ENCODE measurements around the gene PEX16. TPM values are rescaled to one million over a fixed set of nuclear protein-coding genes. Genes with fewer than 3 reads are reported as not detected.

PEX16 gene
- total and polyA plus RNA-seq, 2 of the 13 experiments (the other 11 are each of a cell fraction or from before 2014, with no cell fraction given): 12.5 to 21.8 TPM

GRCh38 chr11:45921561-45922424, 4.1 kb upstream of the PEX16 start (continued):
- no peak for TF ChIP-seq RNF219 (CRISPR knock-in tag; IDR thresholded peaks at IDR 0.05)
- TF ChIP-seq EHMT2 (IDR thresholded peaks at IDR 0.05; ENCODE audit: borderline replicate concordance, low read depth, low read length): no peak
- TF ChIP-seq ZC3H4 (CRISPR knock-in tag; IDR thresholded peaks at IDR 0.05; ENCODE audit: borderline replicate concordance): 0 out of 2 replicates have a peak, but pooled peaks have one; percentile 12
- TF ChIP-seq SNAPC5 (CRISPR knock-in tag; IDR thresholded peaks at IDR 0.05; ENCODE audit: borderline replicate concordance): no peak
- peak; percentile 58 for TF ChIP-seq PAXIP1 (CRISPR knock-in tag; conservative IDR thresholded peaks at IDR 0.05)
- no peak for TF ChIP-seq AHDC1 (CRISPR knock-in tag; IDR thresholded peaks at IDR 0.05; ENCODE audit: borderline replicate concordance)
- TF ChIP-seq CBX5 (CRISPR knock-in tag; IDR thresholded peaks at IDR 0.05; ENCODE audit: borderline replicate concordance): no peak
- no peak for TF ChIP-seq ATF5 (CRISPR knock-in tag; IDR thresholded peaks at IDR 0.05; ENCODE audit: low read depth)
- TF ChIP-seq NR2C2 (CRISPR knock-in tag; IDR thresholded peaks at IDR 0.05; ENCODE audit: borderline replicate concordance): 0 out of 2 replicates have a peak, but pooled peaks have one; percentile 27
- TF ChIP-seq ZFX (CRISPR knock-in tag; IDR thresholded peaks at IDR 0.05; ENCODE audit: low read depth): peak; percentile 92
- TF ChIP-seq ZKSCAN1 (IDR thresholded peaks at IDR 0.05; ENCODE audit: low read length): no peak
- no peak for TF ChIP-seq ATM (IDR thresholded peaks at IDR 0.05; ENCODE audit: borderline replicate concordance)
